Measurements from ENCODE around the gene LYRM2. TPM values are rescaled to one million over a fixed set of nuclear protein-coding genes. Genes with fewer than 3 reads are reported as not detected.

The LYRM2 gene
- total RNA-seq, 6 experiments from 2014 or later, result 39.9 to 48.4 (median 44.9) TPM

GRCh38 chr6:89525786-89526562, 112.6 kb downstream of the LYRM2 start:
- H3K4me1 Mint-ChIP-seq (ENCODE audit: low read depth), result no peaks in the 10 kb centered on the region
- H3K27me3 Mint-ChIP-seq (ENCODE audit: insufficient read depth), result peaks cover 8% of the 10 kb centered on the region
- H3K27ac Mint-ChIP-seq, result no peak overlapping the region
- H3K36me3 Mint-ChIP-seq (ENCODE audit: low read depth), result no peaks in the 10 kb centered on the region
- no peak for DNase-seq
- H3K9me3 Mint-ChIP-seq, result no peaks in the 10 kb centered on the region
- H3K4me3 Mint-ChIP-seq, result no peak overlapping the region
- TF ChIP-seq CTCF (IDR thresholded peaks at IDR 0.05), result no peak

DNA sequence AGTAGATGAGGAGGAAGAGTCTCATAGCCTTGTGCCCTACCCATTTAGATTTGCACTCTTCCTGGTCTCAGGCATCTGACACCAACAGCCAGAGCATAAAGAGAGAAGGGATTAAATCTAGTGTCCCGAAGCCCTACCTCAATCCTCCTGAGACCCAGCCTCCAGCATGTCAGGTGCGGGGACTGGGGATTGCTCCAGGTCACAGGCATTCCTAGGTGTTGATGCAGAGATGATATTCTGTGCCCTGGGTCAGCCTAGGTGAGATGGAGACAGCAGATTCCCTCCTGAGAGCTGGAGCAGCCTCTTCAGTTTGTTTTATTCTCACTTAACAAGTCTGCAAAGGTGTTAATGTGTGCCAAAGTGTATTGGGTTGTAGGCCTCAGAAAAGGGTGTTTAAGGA, 115.8 kb downstream of the LYRM2 start:
- H3K9me3 Mint-ChIP-seq, result no peaks in the 10 kb centered on the region
- no peak overlapping the region for H3K27ac Mint-ChIP-seq
- DNase-seq, result no peak
- no peaks in the 10 kb centered on the region for H3K36me3 Mint-ChIP-seq (ENCODE audit: low read depth)
- H3K4me1 Mint-ChIP-seq (ENCODE audit: low read depth), result no peaks in the 10 kb centered on the region
- no peak overlapping the region for H3K4me3 Mint-ChIP-seq
- no peak for TF ChIP-seq CTCF (IDR thresholded peaks at IDR 0.05)
- peaks cover 2% of the 10 kb centered on the region; the same call in 1 of the 2 replicates for H3K27me3 Mint-ChIP-seq (ENCODE audit: insufficient read depth)

DNA sequence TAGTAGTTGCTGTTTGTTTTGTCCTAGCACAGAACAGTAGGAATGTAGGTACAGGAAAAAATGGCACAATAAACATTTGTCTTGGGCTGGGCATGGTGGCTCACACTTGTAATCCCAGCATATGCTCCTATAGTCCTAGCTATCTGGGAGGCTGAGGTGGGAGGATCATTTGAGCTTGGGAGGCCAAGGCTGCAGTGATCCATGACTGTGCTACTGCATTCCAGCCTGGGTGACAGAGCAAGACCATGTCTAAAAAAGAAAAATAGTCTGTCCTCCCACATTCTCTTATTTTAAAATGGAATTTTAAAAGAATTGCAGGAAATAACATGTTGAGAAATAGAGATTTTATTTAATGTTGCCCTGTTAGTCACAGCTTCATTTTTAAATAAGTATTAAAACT, 117.8 kb downstream of the LYRM2 start:
- Mint-ChIP-seq H3K9me3 (no peaks in the 10 kb centered on the region), H3K4me3 (no peak overlapping the region), H3K36me3 (ENCODE audit: low read depth) (no peaks in the 10 kb centered on the region)

DNA sequence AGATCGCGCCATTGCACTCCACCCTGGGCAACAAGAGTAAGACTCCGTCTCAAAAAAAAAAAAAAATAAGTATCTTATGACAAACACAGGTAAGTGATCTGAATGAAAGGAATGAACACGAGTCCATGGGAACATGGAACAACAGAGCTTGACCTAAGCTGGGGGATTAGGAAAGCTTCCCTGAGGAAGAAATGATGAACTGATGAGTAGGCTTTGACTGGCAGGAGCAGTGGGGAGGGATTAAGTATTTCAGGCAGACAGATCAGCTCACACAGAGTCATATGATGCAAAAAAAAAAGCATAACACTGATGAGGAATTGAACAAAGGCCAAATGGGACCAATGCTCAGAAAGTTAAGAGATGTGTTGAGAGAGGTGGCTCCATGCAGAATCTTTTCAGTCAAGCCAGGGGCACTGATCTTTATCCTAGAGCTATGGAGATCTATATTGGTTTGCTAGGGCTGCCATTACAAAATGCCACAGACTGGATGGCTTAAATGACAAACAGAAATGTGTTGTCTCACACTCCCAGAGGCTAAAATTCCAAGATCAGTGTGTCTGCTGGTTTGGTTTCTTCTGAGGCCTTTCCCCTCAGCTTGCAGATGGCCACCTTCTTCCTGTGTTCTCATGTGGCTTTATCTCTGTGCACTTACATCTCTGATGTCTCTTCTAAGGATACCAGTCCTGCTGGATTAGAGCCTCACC, 120.0 kb downstream of the LYRM2 start:
- TF ChIP-seq CTCF (IDR thresholded peaks at IDR 0.05), result no peak
- Mint-ChIP-seq H3K36me3 (ENCODE audit: low read depth) (no peaks in the 10 kb centered on the region), H3K27ac (no peak overlapping the region), H3K4me1 (ENCODE audit: low read depth) (no peaks in the 10 kb centered on the region), H3K4me3 (no peak overlapping the region), H3K9me3 (no peaks in the 10 kb centered on the region), H3K27me3 (ENCODE audit: insufficient read depth) (no peaks in the 10 kb centered on the region; the same call in none of the 2 replicates)
- DNase-seq, result no peak

More for the DNA sequence above, 117.8 kb downstream of the LYRM2 start:
- TF ChIP-seq CTCF (IDR thresholded peaks at IDR 0.05), result no peak
- no peak overlapping the region for H3K27ac Mint-ChIP-seq
- H3K27me3 Mint-ChIP-seq (ENCODE audit: insufficient read depth), result peaks cover 2% of the 10 kb centered on the region
- no peak for DNase-seq
- no peaks in the 10 kb centered on the region for H3K4me1 Mint-ChIP-seq (ENCODE audit: low read depth)

Other genes with a start within 250 kb of the LYRM2 start
- not detected for gene RRAGD, start 226.5 kb downstream of the LYRM2 start, total RNA-seq (2021; fragmentation: NEBNext Ultra II Directional; extraction: Animal tissue kit (Norgen Biotek cat#: 25700))
- gene ANKRD6, start 205.6 kb downstream of the LYRM2 start, total RNA-seq (2021; fragmentation: NEBNext Ultra II Directional; extraction: Animal tissue kit (Norgen Biotek cat#: 25700)), result not detected
- gene MDN1, start 181.0 kb upstream of the LYRM2 start, total RNA-seq (2021; fragmentation: NEBNext Ultra II Directional; extraction: Animal tissue kit (Norgen Biotek cat#: 25700)), result 10 to 100 TPM; 17.4 to 25.4 (median 18.4) TPM
- 10 to 100 TPM in 5 of 6 experiments, 1 to 10 TPM in 1; 8.8 to 11.5 (median 10.8) TPM for gene CASP8AP2, start 191.1 kb upstream of the LYRM2 start, total RNA-seq (2021; fragmentation: NEBNext Ultra II Directional; extraction: Animal tissue kit (Norgen Biotek cat#: 25700))